ENCODE measurements around the gene MRC2.
"Not testable (repeated sequence)": the region's sequence is repeated elsewhere in the genome, so short reads cannot be mapped to it uniquely, and the experiment has no call there.

The MRC2 gene

GRCh38 chr17:62681061-62681938, 53.8 kb downstream of the MRC2 start:
- DNase-seq = no peak

GRCh38 chr17:62681939-62682381, 54.5 kb downstream of the MRC2 start:
- no peak for DNase-seq

GRCh38 chr17:62684179-62684578, 56.7 kb downstream of the MRC2 start:
- DNase-seq = no peak

- DNase-seq = no peak
Observed at GRCh38 chr17:62687997-62688396, 60.5 kb downstream of the MRC2 start.

- no peak for DNase-seq
Observed at GRCh38 chr17:62688398-62689160, 61.1 kb downstream of the MRC2 start.

GRCh38 chr17:62689441-62690167, 62.1 kb downstream of the MRC2 start:
- no peak for DNase-seq

GRCh38 chr17:62690168-62690897, 62.9 kb downstream of the MRC2 start:
- DNase-seq = no peak

GRCh38 chr17:62691589-62691915, 64.1 kb downstream of the MRC2 start:
- DNase-seq = not testable (repeated sequence)

- DNase-seq = no peak
Observed at GRCh38 chr17:62692159-62692651, 64.7 kb downstream of the MRC2 start.

- no peak for DNase-seq
Observed at GRCh38 chr17:62692721-62693431, 65.4 kb downstream of the MRC2 start.

GRCh38 chr17:62693616-62694409, 66.3 kb downstream of the MRC2 start:
- no peak for DNase-seq

GRCh38 chr17:62695093-62695738, 67.7 kb downstream of the MRC2 start:
- not testable (repeated sequence) for DNase-seq

GRCh38 chr17:62696256-62696655, 68.8 kb downstream of the MRC2 start:
- DNase-seq = no peak

GRCh38 chr17:62696726-62697490, 69.4 kb downstream of the MRC2 start:
- DNase-seq = no peak

GRCh38 chr17:62698459-62698858, 71.0 kb downstream of the MRC2 start:
- not testable (repeated sequence) for DNase-seq

- no peak for DNase-seq
Observed at GRCh38 chr17:62700964-62701705, 73.7 kb downstream of the MRC2 start.

GRCh38 chr17:62701706-62702085, 74.2 kb downstream of the MRC2 start:
- no peak for DNase-seq

- no peak for DNase-seq
Observed at GRCh38 chr17:62702746-62703260, 75.3 kb downstream of the MRC2 start.
